NCI-H345 (cell line): Measurements from ENCODE around the gene RGS18.
"Not testable (repeated sequence)": the region's sequence is repeated elsewhere in the genome, so short reads cannot be mapped to it uniquely, and the experiment has no call there.

Source experiments
- DNase-seq: peaks from one replicate; lab custom pipeline; 2025; lab: John Stamatoyannopoulos, UW

The RGS18 gene

GRCh38 chr1:192167011-192167410 lies 8.7 kb downstream of the RGS18 start:
- no peak for DNase-seq

- DNase-seq: no peak
Measured at GRCh38 chr1:192167911-192168700, 9.8 kb downstream of the RGS18 start.

GRCh38 chr1:192168964-192169363 lies 10.7 kb downstream of the RGS18 start:
- no peak for DNase-seq

- DNase-seq: no peak
Measured at GRCh38 chr1:192170196-192170984, 12.1 kb downstream of the RGS18 start.

- DNase-seq: no peak
Measured at GRCh38 chr1:192171123-192171522, 12.9 kb downstream of the RGS18 start.

GRCh38 chr1:192175971-192176370 lies 17.7 kb downstream of the RGS18 start:
- DNase-seq: no peak

- no peak for DNase-seq
Measured at GRCh38 chr1:192183788-192184187, 25.5 kb downstream of the RGS18 start.

GRCh38 chr1:192186197-192186596 lies 27.9 kb downstream of the RGS18 start:
- DNase-seq: no peak

- DNase-seq: no peak
Measured at GRCh38 chr1:192190066-192190465, 31.8 kb downstream of the RGS18 start.

GRCh38 chr1:192201303-192201702 lies 43.0 kb downstream of the RGS18 start:
- DNase-seq: no peak

- no peak for DNase-seq
Measured at GRCh38 chr1:192224396-192224795, 66.1 kb downstream of the RGS18 start.

GRCh38 chr1:192224846-192225245 lies 66.6 kb downstream of the RGS18 start:
- no peak for DNase-seq

GRCh38 chr1:192225266-192225665 lies 67.0 kb downstream of the RGS18 start:
- DNase-seq: no peak

GRCh38 chr1:192225703-192226102 lies 67.4 kb downstream of the RGS18 start:
- no peak for DNase-seq

- DNase-seq: no peak
Measured at GRCh38 chr1:192227330-192227729, 69.1 kb downstream of the RGS18 start.

GRCh38 chr1:192227980-192228379 lies 69.7 kb downstream of the RGS18 start:
- not testable (repeated sequence) for DNase-seq

GRCh38 chr1:192232817-192233417 lies 74.7 kb downstream of the RGS18 start:
- DNase-seq: no peak

- no peak for DNase-seq
Measured at GRCh38 chr1:192235127-192235526, 76.9 kb downstream of the RGS18 start.
